IPS-NIHi7 (cell line): ENCODE measurements around the gene TRNP1.

Source experiments
- DNase-seq: peaks from one replicate; pipeline ENCODE4 v3.0.0; 2012; ENCODE audit warnings: mixed read lengths; ENCODE audit errors: extremely low spot score

The TRNP1 gene

DNA sequence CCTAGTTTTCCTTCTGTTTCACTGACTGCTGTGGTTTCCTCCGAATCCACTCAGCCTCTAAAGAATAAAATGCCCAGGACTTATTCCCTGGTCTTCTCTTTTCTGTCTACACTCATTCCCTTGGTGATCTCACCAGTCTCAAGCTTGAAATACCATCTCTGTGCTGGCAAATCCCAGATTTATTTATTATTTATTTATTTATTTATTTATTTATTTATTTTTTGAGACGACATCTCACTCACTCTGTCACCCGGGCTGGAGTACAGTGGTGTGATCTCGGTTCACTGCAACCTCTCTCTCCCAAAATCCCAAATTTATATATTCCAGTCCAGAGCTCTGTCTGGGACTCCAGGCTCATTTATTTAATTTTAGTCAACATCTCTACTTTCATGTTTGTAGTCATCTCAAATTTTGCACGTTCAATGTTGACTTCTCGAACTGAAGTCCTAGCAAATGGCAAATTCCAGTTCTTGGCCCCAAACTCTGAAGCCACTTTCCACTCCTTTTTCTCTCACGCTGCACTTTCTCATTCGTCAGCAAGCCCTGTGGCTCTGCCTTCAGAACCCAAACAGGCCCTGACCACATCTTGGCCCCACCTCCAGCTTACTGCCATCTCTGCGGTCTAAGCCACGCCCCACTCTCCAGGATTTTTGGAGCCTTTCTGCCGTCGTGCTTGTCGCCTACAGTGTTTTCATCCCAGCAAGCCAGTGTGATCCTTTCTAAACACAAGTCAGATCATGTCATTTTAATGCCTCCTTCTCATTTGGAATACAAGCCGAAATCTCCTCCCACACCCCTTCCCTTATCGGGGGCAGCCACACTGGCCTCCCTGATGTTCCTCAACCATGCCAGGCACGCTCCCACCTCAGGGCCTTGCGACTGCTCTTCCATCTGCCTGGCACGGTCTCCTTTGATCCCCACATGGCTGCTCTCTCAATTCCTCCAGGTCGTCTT lies 33.4 kb downstream of the TRNP1 start:
- peak; percentile 87 for DNase-seq

DNA sequence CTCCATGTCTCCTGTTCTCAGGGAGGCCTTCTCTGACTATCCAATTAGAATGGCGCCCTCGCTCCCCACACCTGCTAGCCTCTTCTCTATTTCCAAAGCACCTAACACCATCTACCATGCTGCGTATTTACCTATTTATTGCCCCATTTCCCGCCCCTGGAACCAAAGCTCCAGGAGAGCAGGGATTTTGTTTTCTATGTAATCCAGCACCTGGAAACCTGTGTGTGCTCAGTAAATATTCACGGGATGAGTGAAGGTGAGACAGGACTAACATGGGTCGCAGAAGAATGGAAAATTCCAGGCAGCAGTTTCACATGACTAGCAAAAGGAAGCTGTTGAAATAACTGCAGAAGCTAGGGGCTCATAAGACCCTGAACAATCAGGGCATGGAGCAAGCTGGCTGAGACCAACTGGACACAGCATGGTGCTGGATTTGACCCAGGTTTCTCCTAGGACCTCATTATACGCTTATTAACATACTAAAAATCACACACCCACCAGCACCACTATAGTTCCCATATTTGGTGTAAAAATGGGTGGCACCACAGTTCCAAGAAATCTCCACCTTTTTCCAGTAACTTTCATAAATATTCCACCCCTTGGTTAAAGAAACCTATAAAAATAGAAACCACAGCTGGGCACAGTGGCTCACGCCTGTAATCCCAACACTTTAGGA lies 34.2 kb downstream of the TRNP1 start:
- no peak for DNase-seq

DNA sequence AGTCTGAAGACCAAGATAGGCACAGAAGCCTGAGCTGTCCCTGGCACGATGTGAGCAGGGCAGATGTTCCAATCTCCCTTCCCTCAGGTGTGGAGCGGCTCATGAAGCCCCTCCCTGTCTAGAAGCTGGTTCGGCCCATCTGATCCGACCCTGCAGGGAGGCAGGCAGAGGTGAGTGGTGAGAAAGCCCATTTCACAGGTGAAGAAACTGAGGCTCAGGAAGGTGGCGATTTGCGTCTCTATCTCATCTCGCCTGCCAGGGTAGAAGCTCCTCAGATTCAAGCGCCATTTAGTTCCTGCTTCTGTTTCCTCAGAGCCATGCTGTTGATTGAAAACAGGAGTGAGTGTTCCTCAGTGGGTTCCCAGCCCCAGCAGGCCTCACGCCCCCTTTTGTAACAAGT lies 36.0 kb downstream of the TRNP1 start:
- DNase-seq = no peak

DNA sequence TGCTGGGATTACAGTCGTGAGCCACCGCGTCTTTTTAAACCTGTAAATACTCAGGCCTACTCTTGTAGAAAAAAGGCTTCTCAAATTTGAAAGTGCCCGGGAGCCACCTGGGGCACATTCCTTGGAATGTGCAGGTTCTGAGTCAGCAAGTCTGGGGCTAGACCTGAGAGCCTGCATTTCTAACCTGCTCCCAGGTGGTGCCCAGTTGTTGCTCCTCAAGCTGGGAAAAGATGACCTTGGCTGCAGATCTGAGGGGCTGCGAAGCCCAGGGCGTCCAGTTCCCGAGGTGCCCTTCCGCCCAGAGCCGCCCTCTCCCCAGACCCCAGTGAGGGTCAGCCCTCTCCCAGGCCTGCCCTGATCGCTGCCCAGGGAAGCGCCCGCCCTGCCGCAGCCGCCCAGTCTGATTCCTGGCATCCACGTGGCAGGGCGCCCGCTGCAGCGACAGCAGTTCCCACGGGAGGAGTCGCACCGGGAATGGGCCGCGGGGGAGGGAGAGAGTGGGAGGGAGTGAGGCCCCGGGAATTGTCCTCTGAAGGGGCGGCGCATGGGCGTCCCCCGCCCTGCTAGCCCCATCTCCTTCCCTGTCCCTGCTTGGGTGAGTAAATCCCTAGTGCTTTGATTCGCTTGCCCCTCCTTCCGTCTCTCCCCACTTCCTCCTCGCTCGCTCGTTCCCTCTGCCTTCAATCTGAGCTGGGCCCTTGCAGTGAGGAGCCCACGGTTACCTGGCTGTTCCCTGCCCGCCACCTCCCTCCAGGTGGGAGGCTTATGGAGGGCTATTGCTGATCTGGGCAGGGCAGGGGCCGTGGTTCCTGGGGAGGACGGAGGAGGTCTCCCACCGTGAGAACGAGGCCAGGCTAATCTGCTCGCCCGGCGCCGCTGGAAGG lies 38.0 kb downstream of the TRNP1 start:
- DNase-seq = peak; percentile 76

DNA sequence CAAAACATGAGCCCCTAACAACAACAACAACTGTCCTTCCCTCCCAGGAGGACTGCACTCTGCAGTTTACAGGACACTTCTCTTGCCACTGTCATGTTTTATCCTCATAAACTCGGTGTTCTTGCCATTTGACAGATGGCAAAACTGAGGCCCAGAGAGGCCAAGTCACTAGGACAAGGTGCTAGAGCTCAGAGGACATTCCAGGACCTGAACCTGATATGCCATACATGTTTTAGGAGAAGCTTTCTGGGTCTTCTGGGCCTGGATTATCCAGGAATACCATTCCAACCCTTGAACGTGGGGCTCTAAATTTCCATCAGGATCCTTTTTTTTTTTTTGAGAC lies 38.6 kb downstream of the TRNP1 start:
- DNase-seq = no peak

DNA sequence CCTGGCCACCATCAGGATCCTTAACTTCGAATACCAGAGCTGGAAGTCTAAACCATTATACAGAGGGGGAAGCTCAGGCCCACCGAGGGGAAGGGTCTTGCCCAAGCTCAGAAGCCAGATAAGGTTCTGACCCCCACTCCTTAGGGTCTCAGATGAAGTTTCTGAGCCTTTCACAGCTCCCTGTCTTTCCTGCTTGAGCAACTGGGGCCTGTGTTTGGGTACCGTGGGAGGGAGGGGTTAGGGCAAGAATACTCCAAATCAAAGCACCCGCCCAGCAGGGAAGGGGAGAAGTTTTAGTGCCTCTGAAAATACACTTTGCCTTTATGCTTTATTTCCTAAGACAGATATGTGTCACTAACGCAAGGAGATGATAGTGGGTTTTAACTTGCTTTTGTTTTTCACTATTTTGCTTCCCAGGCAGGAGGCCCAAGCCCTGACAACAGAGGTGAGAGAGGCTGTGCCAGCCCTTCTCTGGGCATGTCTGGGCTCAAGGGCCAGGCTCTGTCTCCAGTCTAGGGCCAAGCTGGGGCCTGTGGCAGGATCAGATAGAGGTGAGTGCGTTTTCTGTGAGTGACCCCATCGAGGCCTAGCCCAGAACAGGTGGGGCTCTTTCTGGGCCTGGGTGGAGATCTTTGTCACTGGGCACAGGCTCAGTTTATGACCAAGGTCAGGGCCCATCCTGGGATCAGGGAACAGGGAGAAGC lies 39.7 kb downstream of the TRNP1 start:
- no peak for DNase-seq

DNA sequence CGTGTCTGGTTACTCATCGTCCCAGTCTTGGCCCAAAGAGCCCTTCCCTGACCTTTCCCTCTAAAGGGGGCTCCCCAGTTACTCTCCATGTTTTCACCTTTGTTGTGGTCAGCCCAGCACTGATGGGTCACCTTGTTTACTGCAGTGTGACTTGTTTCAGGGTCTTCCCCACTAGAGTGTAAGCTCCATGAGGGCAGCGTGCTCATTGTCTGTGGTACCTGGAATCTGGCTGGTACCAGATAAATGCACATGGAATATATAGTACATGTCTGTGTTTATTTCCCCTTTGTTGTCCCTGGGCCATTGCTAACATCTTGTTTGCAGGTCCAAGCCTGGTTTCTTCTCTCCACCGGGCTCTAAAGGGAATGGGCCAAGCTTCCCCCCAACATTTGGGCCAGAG lies 41.9 kb downstream of the TRNP1 start:
- no peak for DNase-seq

DNA sequence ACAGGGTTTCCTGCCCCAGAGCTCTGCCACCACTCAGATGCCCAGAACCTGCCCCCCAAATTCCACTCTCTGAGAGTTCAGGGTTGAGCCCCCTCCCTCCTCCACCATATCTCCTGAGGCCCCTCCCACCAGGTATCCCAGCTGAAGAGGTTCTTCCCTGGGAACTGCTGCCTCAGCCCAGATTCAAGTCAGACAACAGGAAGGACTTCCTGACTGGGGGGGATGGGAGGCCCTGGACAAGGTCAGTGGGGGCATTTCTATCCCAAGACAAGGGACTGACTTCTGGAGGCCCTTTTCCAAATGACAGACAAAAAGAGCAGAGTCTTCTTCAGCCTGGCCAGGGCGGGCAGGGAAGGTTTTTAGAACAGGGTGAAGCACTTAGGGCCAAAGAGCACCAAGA lies 43.2 kb downstream of the TRNP1 start:
- no peak for DNase-seq

DNA sequence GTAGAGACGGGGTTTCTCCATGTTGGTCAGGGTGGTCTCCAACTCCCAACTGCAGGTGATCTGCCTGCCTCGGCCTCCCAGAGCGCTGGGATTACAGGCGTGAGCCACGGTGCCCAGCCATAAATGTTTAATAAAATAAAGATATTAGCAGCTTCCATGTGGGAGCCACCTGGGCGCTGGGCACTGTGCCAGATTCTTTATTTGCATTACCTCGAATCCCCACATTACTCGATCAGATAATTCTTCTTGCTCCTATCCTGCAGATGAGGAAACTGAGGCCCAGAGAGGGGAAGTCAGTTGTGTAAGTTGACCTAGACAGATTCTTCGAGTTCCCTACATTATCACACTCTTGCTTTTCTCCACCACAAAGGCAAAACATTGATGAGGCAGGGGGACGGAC lies 44.0 kb downstream of the TRNP1 start:
- no peak for DNase-seq

DNA sequence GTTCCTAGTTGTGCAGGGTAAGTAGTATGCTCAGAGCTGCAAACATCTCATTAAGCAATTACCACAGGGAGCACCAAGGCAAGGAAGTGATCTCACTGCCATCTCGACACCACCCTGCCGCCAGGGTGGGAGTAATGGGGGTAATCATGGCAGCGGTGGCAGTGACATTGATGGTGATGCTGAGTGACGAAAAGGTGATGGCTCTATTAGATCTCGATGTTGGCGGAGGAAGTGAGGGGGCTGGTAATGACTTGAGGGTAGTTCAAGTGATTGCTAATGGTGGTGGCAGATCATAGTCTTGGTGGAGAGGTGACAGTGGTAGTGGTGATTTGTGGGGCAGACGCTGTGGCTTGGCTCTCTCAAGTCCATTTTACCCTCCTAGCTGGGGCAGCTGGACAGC lies 44.5 kb downstream of the TRNP1 start:
- no peak for DNase-seq

DNA sequence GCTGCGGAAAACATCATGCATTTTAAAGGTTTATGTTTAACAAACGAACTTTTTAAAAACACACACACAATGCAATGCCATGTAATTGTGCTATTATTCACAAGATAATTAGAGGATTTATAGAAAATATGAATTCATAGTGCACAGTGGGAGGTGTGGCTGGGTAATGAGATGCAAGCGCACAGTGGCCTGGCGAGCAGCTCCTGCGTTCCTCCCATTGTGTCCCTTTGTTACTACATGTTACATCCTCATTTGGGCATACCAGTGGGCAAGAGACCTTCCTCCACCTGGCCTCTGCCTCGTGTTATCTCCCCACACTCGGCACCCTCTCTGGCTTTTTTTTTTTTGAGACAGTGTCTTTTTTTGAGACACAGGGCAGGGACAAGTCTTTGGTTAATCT lies 49.2 kb downstream of the TRNP1 start:
- DNase-seq = no peak

DNA sequence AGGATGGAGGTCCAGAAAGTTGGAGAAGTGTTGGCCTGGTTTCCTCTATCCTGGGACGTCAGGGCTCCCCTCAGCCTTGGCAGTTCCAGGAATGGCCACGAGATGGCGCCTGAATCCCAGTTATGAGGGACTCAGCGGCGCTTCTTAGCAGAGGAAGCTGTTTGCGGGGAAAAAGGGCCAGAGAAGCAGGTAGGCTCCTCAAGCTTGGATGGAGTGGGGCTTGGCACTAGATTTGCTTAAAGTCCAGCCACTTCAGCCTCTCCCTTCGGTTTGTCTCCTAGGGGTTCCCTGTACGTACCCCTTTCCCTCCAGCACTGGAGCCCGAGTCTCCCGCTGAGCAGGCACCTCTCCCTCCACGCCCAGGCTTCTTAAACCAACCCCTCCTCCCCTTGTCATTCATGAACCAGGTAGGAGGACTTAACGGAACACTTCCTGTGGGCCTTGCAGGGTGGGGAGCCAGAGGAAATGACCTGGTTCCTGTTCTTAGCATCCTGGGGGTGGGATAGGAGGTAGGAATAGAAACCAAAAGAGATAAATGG lies 51.2 kb downstream of the TRNP1 start:
- peak; percentile 84 for DNase-seq

DNA sequence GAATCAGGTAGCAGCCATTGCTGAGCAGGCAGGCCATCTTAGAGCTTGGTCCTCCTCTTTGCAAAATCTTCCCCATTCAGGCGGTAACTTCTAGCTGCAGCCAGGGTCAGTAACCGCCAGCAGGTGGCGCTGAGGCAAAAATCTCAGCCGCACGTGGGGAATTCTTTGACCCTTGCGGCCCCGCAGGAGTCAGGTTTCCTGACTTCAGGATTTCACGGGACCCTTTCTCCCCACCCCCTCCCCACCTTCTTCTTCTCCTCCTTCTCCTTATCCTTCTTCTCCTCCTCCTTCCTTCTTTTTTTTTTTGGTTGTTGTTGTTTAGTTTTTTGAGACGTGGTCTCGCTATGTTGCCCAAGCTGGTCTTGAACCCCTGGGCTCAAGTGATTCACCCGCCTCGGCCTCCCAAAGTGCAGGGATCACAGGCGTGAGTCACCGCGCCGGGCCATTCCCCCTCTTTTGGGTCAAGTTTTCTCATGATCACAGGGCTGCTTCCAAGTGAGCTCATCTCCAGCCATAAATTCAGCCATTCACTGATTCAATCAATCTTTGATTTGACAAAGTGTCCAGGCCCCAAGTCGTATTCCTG lies 52.6 kb downstream of the TRNP1 start:
- DNase-seq = peak; percentile 78

DNA sequence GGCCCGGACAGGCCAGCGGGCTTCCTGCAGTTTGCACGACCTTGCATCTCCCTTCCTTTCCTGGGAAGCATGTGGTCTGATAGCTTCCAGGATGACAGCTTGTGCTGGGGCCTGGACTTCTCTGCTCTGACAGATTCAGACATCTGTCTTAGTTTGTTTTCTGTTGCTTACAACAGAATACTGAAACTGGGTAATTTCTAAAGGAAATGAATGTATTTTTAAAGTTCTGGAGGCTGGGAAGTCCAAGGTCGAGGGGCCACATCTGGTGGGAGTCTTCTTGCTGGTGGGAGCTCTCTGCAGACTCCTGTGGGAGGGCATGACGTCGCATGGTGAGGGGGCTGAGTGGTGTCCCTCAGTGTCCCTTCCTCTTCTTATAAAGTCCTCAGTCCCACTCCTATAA lies 54.4 kb downstream of the TRNP1 start:
- no peak for DNase-seq

DNA sequence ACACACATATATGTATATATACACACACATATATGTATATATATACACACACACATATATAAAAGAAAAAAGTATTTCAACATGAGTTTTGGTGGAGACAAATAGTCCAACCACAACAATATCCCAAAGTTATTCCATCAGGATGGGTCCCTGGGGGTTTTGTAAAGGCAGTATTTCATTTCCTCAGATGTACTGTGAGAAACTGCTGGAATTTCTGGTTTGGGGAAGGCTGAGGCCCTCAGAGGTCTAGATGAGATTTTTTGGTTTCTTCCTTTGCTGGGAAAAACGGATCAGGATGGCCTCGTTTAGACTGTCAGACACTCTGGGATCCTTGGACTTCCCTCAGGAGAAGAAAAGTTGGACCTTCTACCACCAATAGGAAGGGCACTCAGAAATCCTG lies 55.6 kb downstream of the TRNP1 start:
- no peak for DNase-seq

DNA sequence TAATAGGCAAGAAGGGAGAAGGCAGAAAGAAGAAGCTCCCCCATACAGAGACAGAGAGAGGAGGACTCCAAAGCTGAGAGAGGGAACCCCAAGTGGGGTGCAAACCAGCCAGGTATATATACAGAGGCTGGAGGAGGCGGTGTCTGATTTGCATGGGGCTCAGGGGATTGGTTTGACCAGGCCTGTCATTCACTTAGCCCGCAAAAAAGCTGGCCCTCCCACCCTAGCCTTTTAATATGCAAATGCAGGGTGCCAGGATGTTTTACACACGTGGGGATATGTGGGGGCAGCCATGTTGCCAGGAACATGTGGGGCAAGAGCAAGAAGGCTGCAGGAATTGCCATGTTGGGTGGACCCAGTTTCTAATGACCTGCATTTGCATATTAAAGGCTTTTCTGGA lies 56.1 kb downstream of the TRNP1 start:
- peak; percentile 28 for DNase-seq
